HEK293 (cell line): ENCODE data around the gene SLC35E2B.
"Not testable (repeated sequence)": the region's sequence is repeated elsewhere in the genome, so short reads cannot be mapped to it uniquely, and the experiment has no call there.

Experiments used
- ZNF138 ChIP-seq: fragments of 450-650 bp; formaldehyde crosslinking; IDR thresholded peaks from 2 replicates; pipeline ENCODE4 v1.5.1; 2016; ENCODE audit warnings: missing biosample characterization, missing genetic modification characterization, borderline replicate concordance
- ZNF274 ChIP-seq, 2 experiments: fragments of 200-500 bp in 1 of 2; fragments of 450-650 bp in 1 of 2; sonication (Bioruptor generic) in 1 of 2; formaldehyde crosslinking in 1 of 2; IDR thresholded peaks; 2 replicates each; pipeline versions ENCODE4 v1.5.1 to v1.6.1; 2014 to 2016; ENCODE audit warnings: borderline replicate concordance in 1 of 2, inconsistent platforms in 1 of 2, low read length in 1 of 2, missing biosample characterization in 1 of 2, missing genetic modification characterization in 1 of 2
- ZNF280C ChIP-seq: fragments of 450-650 bp; formaldehyde crosslinking; IDR thresholded peaks from 2 replicates; pipeline ENCODE4 v1.5.1; 2016; ENCODE audit warnings: missing biosample characterization, missing genetic modification characterization
- ZNF280D ChIP-seq: fragments of 450-650 bp; formaldehyde crosslinking; IDR thresholded peaks from 2 replicates; pipeline ENCODE4 v1.5.1; 2016; ENCODE audit warnings: missing biosample characterization, missing genetic modification characterization
- ZNF707 ChIP-seq: fragments of 450-650 bp; formaldehyde crosslinking; IDR thresholded peaks from 2 replicates; pipeline ENCODE4 v1.5.1; 2016; ENCODE audit warnings: missing biosample characterization, missing genetic modification characterization
- TF ChIP-seq, protein P1 (sequence below): fragments of 450-650 bp; formaldehyde crosslinking; IDR thresholded peaks from 2 replicates; pipeline ENCODE4 v1.5.1; 2016; ENCODE audit warnings: missing biosample characterization, missing genetic modification characterization

- not testable (repeated sequence) for TF ChIP-seq ZNF707 (tag by site-specific recombination); ZNF280D (tag by site-specific recombination); ZNF274 (IDR thresholded peaks at IDR 0.05; ENCODE audit: low read length); ZNF274 (tag by site-specific recombination; IDR thresholded peaks at IDR 0.05; ENCODE audit: borderline replicate concordance); ZNF138 (tag by site-specific recombination); ZNF280C (tag by site-specific recombination)
- TF ChIP-seq, protein P1, sequence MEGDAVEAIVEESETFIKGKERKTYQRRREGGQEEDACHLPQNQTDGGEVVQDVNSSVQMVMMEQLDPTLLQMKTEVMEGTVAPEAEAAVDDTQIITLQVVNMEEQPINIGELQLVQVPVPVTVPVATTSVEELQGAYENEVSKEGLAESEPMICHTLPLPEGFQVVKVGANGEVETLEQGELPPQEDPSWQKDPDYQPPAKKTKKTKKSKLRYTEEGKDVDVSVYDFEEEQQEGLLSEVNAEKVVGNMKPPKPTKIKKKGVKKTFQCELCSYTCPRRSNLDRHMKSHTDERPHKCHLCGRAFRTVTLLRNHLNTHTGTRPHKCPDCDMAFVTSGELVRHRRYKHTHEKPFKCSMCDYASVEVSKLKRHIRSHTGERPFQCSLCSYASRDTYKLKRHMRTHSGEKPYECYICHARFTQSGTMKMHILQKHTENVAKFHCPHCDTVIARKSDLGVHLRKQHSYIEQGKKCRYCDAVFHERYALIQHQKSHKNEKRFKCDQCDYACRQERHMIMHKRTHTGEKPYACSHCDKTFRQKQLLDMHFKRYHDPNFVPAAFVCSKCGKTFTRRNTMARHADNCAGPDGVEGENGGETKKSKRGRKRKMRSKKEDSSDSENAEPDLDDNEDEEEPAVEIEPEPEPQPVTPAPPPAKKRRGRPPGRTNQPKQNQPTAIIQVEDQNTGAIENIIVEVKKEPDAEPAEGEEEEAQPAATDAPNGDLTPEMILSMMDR (tag by site-specific recombination) = not testable (repeated sequence)
Measured at GRCh38 chr1:1696431-1697357, 4.1 kb upstream of the SLC35E2B start.
